ENCODE measurements around the gene GYS2.
"Not testable (repeated sequence)": the region's sequence is repeated elsewhere in the genome, so short reads cannot be mapped to it uniquely, and the experiment has no call there.

Gene GYS2

DNA sequence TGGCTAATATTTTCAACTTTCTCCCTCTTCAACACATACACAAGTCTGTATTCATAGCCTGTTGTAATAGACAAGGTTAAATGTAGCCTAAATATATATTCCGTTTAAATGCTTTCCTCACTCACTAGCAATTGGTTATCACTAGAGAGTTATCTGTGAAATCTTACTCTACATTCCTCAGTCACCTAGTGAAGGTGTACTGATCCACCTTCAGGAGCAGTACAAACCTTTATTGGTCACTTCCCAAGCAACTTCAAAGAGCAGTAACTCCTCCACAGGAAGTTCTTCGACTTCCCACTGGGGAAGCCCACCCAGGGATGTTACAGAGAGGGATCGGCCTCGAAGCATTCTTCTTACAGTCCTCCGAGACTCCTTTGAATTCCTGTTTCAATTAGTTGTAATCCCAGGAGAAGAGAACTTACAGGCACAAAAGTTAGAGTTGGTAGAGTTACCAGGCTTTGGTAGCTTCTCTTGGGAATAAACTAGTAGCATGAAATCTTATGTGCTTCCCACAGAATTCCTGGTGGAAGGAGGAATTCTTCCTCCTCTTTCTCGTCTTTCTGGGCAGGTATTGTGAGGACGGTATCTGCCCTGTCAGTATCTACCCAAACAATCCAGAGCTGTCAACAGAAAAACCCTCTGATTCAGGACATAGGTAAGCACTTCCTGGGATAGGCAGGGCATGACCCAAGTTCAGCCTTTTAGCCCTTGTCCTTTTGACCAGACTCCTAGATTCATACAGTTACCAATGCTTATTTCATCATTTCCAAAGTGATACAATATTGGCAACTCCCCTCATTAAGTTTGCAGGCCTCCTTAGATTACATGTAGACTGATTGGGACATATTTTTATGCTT is at the start of gene GYS2:
Gene GYS2 (minus strand): TSS at position 603 of the 857 bp plus-strand sequence. CDS start 255 bp downstream, at position 348.
- FAIRE-seq = no peak
- no peak for DNase-seq (ENCODE audit: low spot score)

- no peak for FAIRE-seq
- DNase-seq (ENCODE audit: low spot score) = no peak
Measured at GRCh38 chr12:21651821-21652220, 47.2 kb upstream of the GYS2 start.

GRCh38 chr12:21650997-21651396 is 46.4 kb upstream of the GYS2 start:
- FAIRE-seq = no peak
- no peak for DNase-seq (ENCODE audit: low spot score)

GRCh38 chr12:21649034-21649433 is 44.4 kb upstream of the GYS2 start:
- DNase-seq (ENCODE audit: low spot score) (no peak), FAIRE-seq (no peak)

- no peak for DNase-seq (ENCODE audit: low spot score)
Measured at GRCh38 chr12:21648378-21648777, 43.7 kb upstream of the GYS2 start.

GRCh38 chr12:21647179-21647578 is 42.5 kb upstream of the GYS2 start:
- no peak for DNase-seq (ENCODE audit: low spot score)
- FAIRE-seq = no peak

More at GRCh38 chr12:21648378-21648777, 43.7 kb upstream of the GYS2 start:
- no peak for FAIRE-seq

DNA sequence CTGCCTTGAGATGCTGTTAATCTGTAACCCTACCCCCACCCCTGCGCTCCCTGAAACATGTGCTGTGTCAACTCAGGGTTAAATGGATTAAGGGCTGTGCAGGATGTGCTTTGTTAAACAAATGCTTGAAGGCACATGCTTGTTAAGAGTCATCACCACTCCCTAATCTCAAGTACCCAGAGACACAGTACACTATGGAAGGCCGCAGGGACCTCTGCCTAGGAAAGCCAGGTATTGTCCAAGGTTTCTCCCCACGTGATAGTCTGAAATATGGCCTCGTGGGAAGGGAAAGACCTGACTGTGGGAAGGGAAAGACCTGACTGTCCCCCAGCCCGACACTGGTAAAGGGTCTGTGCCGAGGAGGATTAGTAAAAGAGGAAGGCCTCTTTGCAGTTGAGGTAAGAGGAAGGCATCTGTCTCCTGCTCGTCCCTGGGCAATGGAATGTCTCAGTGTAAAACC is 40.4 kb upstream of the GYS2 start:
- not testable (repeated sequence) for FAIRE-seq

GRCh38 chr12:21644516-21644915 is 39.9 kb upstream of the GYS2 start:
- FAIRE-seq = no peak
- no peak for DNase-seq (ENCODE audit: low spot score)

More for the DNA sequence above, 40.4 kb upstream of the GYS2 start:
- DNase-seq (ENCODE audit: low spot score) = peak; percentile 57

GRCh38 chr12:21643758-21644157 is 39.1 kb upstream of the GYS2 start:
- no peak for FAIRE-seq

GRCh38 chr12:21642707-21643389 is 38.2 kb upstream of the GYS2 start:
- FAIRE-seq = no peak
- no peak for DNase-seq (ENCODE audit: low spot score)

More at GRCh38 chr12:21643758-21644157, 39.1 kb upstream of the GYS2 start:
- DNase-seq (ENCODE audit: low spot score) = no peak

DNA sequence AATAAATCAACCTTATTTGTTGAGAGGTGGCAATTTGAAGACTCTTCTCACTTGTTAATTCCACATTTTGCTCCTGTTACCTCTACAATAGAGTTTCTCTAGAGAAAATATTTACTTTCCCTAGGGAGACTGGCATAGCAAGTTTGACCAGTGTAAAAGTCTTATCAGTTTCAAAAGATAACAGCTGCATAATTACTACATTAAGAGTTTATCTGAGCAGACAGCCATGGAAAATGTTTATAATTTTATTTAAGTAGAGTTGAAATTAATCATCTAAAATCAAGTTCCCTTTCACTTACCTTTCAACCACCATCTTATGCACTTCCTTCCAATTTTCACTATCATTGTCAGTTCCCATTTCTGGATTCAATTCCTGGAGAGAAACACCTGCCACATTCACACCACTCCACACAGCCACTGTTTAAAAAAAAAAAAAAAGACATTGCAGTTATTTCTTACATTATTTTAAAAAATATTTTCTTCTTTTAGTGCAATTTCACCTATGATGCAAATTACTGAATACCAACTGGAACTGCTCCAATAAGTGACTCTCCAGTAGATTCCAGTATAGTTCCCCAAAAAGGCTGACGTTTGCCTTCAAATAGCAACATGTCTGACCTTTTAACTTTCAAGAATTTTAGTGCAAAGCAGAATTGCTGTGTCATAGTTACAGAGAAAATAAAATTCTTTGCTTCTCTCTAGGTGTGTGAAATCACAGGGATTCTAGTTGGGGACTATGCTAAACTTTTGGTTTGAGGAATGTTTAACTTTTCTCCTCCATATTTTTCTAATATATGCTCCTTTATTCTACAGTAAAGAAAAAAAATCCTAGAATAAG is 33.6 kb upstream of the GYS2 start:
- FAIRE-seq = no peak
- DNase-seq (ENCODE audit: low spot score) = no peak

- FAIRE-seq (no peak), DNase-seq (ENCODE audit: low spot score) (no peak)
Measured at GRCh38 chr12:21634245-21634644, 29.6 kb upstream of the GYS2 start.

GRCh38 chr12:21631367-21631766 is 26.7 kb upstream of the GYS2 start:
- FAIRE-seq = no peak

DNA sequence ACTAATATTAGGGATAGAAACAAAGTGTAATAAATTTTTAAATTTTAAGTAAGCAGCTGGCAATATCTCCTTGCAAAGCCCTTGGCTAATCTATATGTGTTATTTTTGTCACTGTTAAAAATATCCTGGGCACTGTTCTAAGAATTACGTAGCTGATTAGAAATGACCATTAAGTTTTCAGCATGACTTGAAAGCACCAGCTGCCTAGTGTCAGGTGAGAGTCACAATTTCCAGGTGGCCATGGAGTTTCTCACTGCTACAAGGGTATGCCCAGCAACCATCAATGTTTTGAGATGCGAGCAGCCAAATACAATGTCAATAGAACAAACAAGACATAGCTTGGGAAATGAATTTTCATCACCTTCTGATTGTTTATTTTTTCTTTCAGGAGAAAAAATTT is 23.3 kb upstream of the GYS2 start:
- FAIRE-seq = no peak
- no peak for DNase-seq (ENCODE audit: low spot score)

More at GRCh38 chr12:21631367-21631766, 26.7 kb upstream of the GYS2 start:
- DNase-seq (ENCODE audit: low spot score) = no peak

- DNase-seq (ENCODE audit: low spot score) (no peak), FAIRE-seq (no peak)
Measured at GRCh38 chr12:21618566-21618965, 13.9 kb upstream of the GYS2 start.

GRCh38 chr12:21617030-21617429 is 12.4 kb upstream of the GYS2 start:
- no peak for DNase-seq (ENCODE audit: low spot score)
- FAIRE-seq = no peak

GRCh38 chr12:21615431-21615830 is 10.8 kb upstream of the GYS2 start:
- no peak for DNase-seq (ENCODE audit: low spot score)
- no peak for FAIRE-seq

- FAIRE-seq = no peak
- no peak for DNase-seq (ENCODE audit: low spot score)
Measured at GRCh38 chr12:21614506-21614905, 9.9 kb upstream of the GYS2 start.

GRCh38 chr12:21613931-21614330 is 9.3 kb upstream of the GYS2 start:
- FAIRE-seq (no peak), DNase-seq (ENCODE audit: low spot score) (no peak)

DNA sequence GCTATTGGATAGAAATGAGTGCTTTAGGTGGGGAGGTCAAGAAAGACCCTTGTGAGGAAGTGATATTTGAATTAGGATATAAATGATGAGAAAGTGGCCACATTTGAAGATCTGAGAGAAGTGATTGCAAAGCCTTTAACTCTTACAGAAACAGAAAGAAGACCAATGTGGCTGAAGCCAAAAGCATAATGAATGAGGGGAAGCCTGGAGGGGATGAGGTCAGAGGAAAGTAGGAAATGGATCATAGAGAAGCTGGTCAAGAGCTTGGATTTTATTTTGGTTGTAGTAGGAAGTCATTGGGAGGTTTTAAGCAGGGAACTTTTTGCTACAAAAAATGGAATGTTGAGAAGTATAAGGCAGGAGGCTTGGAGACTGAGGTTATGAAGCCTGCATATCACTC is 3.5 kb upstream of the GYS2 start:
- FAIRE-seq (no peak), DNase-seq (ENCODE audit: low spot score) (no peak)

DNA sequence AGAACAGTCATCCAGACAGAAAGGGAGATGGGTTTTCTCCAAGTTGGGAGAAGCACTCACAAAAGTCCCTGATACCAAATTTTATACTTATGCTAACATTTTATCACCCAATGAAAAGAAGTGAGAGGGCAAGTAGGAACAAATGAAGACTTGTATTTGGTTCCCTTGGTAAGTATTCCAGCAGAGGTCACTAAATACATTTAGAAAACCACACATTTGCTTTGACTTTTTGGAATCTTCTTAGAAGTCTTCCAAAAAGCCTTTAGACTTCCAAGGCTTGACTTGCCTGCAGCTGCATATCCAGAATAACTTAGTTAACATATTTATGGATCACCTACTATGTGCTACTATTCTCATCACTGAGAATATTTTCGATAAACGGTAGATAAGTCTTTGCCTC is 3.1 kb upstream of the GYS2 start:
- DNase-seq (ENCODE audit: low spot score) (no peak), FAIRE-seq (no peak)

DNA sequence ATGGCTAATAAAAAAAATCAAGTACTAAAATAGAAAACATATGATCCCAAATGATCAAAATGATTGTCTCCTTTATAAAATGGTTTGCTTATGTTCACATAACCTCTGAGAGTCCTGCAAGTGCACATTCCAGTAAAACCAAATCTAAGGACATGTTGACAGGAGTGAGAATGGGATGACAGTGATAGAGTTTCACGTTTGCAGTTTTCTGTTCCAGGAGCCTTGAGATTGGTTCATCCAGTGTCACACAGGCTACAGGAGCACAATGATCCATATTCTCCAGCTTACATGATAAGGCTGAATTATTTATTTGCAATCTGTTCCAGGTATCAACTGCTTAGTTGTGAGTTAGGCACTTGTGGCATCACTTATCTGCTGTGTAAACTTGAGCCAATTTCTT is 1.5 kb upstream of the GYS2 start:
- no peak for DNase-seq (ENCODE audit: low spot score)
- FAIRE-seq = no peak
